ENCODE measurements around the gene AP4M1.

- no peak for TF ChIP-seq CTCF (IDR thresholded peaks at IDR 0.05)
- no peak for TF ChIP-seq POLR2A (IDR thresholded peaks at IDR 0.05)
- no peak for TF ChIP-seq EP300 (IDR thresholded peaks at IDR 0.05)
Measured at GRCh38 chr7:100064162-100064561, 37.3 kb upstream of the AP4M1 start.

All from gastroesophageal sphincter (tissue), 3 donors.